Prostate gland (tissue), 2 donors: ENCODE results near the gene GATAD1. TPM values are rescaled to one million over a fixed set of nuclear protein-coding genes. Genes with fewer than 3 reads are reported as not detected.

Experiments
- DNase-seq: peaks from one replicate; pipeline ENCODE4 v3.0.0-alpha.2; 2019; ENCODE audit warnings: low spot score
- H3K27ac ChIP-seq, 2 donors: fragments of 200-600 bp; sonication (generic); 2 replicates each; pipeline ENCODE4 v1.5.1; 2017 to 2019
- H3K27me3 ChIP-seq: fragments of 200-600 bp; sonication (generic); replicated peaks from 2 replicates; pipeline ENCODE4 v1.5.1; 2019; ENCODE audit not compliant: insufficient read depth
- H3K36me3 ChIP-seq, 2 donors: fragments of 200-600 bp; sonication (generic); 1 replicate in 1 of 2; 2 replicates in 1 of 2; pipeline versions ENCODE4 v1.5.1 to v1.8.1; 2017 to 2019
- H3K4me1 ChIP-seq: fragments of 200-600 bp; sonication (generic); replicated peaks from 2 replicates; pipeline ENCODE4 v1.5.1; 2019
- H3K4me3 ChIP-seq, 2 donors: fragments of 200-600 bp; sonication (generic); 2 replicates each; pipeline ENCODE4 v1.5.1; 2017 to 2019
- H3K9me3 ChIP-seq: fragments of 200-600 bp; sonication (generic); 2 replicates; pipeline ENCODE4 v1.5.1; 2017
- CTCF ChIP-seq, 4 experiments: fragments of 200-600 bp in 2 of 4; fragments of 450-650 bp in 2 of 4; sonication (generic) in 2 of 4; IDR thresholded peaks; 1 replicate in 3 of 4; 2 replicates in 1 of 4; pipeline ENCODE4 v1.5.1; 2016 to 2019; ENCODE audit warnings: antibody characterized with exemption in 4 of 4, mild to moderate bottlenecking in 2 of 4, moderate library complexity in 2 of 4
- POLR2A ChIP-seq: fragments of 450-650 bp; IDR thresholded peaks from one replicate; pipeline ENCODE4 v1.6.1; 2016; ENCODE audit warnings: antibody characterized with exemption, mild to moderate bottlenecking
- POLR2AphosphoS5 ChIP-seq: sonication (generic); formaldehyde crosslinking; IDR thresholded peaks from one replicate; pipeline ENCODE4 v1.6.1; 2017; ENCODE audit warnings: antibody characterized with exemption
- WGBS: methylation state at CpG from one replicate; pipeline ENCODE4 v1.1.5; 2018; 5-methylcytosine and 5-hydroxymethylcytosine counted together
- intact Hi-C: fragments of 100-400 bp; cut with DNase I; formaldehyde crosslinking; loops from one replicate; pipeline ENCODE4 v1.14.2; 2022
- total RNA-seq, 2 donors: library from RNA; depleted of rRNA; stranded (reverse); fragments of >200 nt; gene quantifications; one replicate each; pipeline ENCODE4 v1.1.0, GENCODE V29; 2016

Gene GATAD1
- total RNA-seq, 2 donors from 2014 or later, result 26.9 to 56.3 TPM

GRCh38 chr7:92485267-92485892 is 38.1 kb downstream of the GATAD1 start:
- Histone ChIP-seq H3K36me3 (no peaks in the 10 kb centered on the region), H3K27me3 (no peaks in the 10 kb centered on the region), H3K4me1 (no peaks in the 10 kb centered on the region), H3K9me3 (no peaks in the 10 kb centered on the region), H3K4me3 (no peak overlapping the region), H3K27ac (no peak overlapping the region)
- 93% methylated on average over 2 of the region's 2 CpGs for WGBS
- intact Hi-C loops, result no loop called here
- DNase-seq, result no peak
- TF ChIP-seq CTCF (IDR thresholded peaks at IDR 0.05) (no peak), POLR2A (no peak), POLR2AphosphoS5 (no peak)

GRCh38 chr7:92485974-92486373 is 38.7 kb downstream of the GATAD1 start:
- Histone ChIP-seq H3K4me1 (no peaks in the 10 kb centered on the region), H3K9me3 (no peaks in the 10 kb centered on the region), H3K4me3 (no peak overlapping the region), H3K27ac (no peak overlapping the region), H3K27me3 (no peaks in the 10 kb centered on the region), H3K36me3 (no peaks in the 10 kb centered on the region)
- intact Hi-C loops, result no loop called here
- WGBS, result 76% methylated on average over 2 of the region's 2 CpGs
- no peak for DNase-seq
- TF ChIP-seq POLR2AphosphoS5, result no peak
- no peak for TF ChIP-seq POLR2A
- no peak for TF ChIP-seq CTCF (IDR thresholded peaks at IDR 0.05)

GRCh38 chr7:92487804-92488203 is 40.5 kb downstream of the GATAD1 start:
- H3K4me1 ChIP-seq, result no peaks in the 10 kb centered on the region
- H3K27me3 ChIP-seq, result no peaks in the 10 kb centered on the region
- no peak for DNase-seq
- no peak overlapping the region for H3K4me3 ChIP-seq
- TF ChIP-seq CTCF (IDR thresholded peaks at IDR 0.05) (no peak), POLR2AphosphoS5 (no peak), POLR2A (no peak)
- intact Hi-C loops, result no loop called here
- H3K27ac ChIP-seq, result no peak overlapping the region
- no peaks in the 10 kb centered on the region for H3K9me3 ChIP-seq
- no peaks in the 10 kb centered on the region for H3K36me3 ChIP-seq

GRCh38 chr7:92489634-92490033 is 42.4 kb downstream of the GATAD1 start:
- Histone ChIP-seq H3K27ac (no peak overlapping the region), H3K4me3 (no peak overlapping the region), H3K4me1 (no peaks in the 10 kb centered on the region), H3K27me3 (no peaks in the 10 kb centered on the region), H3K9me3 (no peaks in the 10 kb centered on the region), H3K36me3 (no peaks in the 10 kb centered on the region)
- intact Hi-C loops, result no loop called here
- no peak for DNase-seq
- TF ChIP-seq CTCF (IDR thresholded peaks at IDR 0.05) (no peak), POLR2AphosphoS5 (no peak), POLR2A (no peak)
- 92% methylated on average over 1 of the region's 1 CpG for WGBS

- Histone ChIP-seq H3K27ac (no peak overlapping the region), H3K4me1 (no peaks in the 10 kb centered on the region), H3K4me3 (no peak overlapping the region), H3K36me3 (peaks cover 0 to 7% of the 10 kb centered on the region in 2 donors), H3K27me3 (no peaks in the 10 kb centered on the region), H3K9me3 (no peaks in the 10 kb centered on the region)
- WGBS, result 96% methylated on average over 2 of the region's 2 CpGs
- intact Hi-C loops, result no loop called here
- DNase-seq, result no peak
- TF ChIP-seq POLR2AphosphoS5 (no peak), CTCF (IDR thresholded peaks at IDR 0.05) (no peak), POLR2A (no peak)
Observed at GRCh38 chr7:92496876-92497275, 49.6 kb downstream of the GATAD1 start.
